Dendritic cell treated with granulocyte-macrophage colony-stimulating factor and Interleukin-4, amounts not matched to agents 40 ng/mL and 50 ng/mL, for 4 days (primary cell): ENCODE measurements around the gene PEPD.

Experiments
- H3K27ac Mint-ChIP-seq: one replicate; pipeline ENCODE4 v1.8.0; 2022; ENCODE audit warnings: mild to moderate bottlenecking, mixed read lengths
- H3K27me3 Mint-ChIP-seq: one replicate; pipeline ENCODE4 v1.8.0; 2022; ENCODE audit warnings: mild to moderate bottlenecking, mixed read lengths
- H3K36me3 Mint-ChIP-seq: one replicate; pipeline ENCODE4 v1.8.0; 2022; ENCODE audit warnings: low read depth, mixed read lengths
- H3K4me1 Mint-ChIP-seq: one replicate; pipeline ENCODE4 v1.8.0; 2022; ENCODE audit warnings: low read depth, mixed read lengths
- H3K4me3 Mint-ChIP-seq: one replicate; pipeline ENCODE4 v1.8.0; 2022; ENCODE audit warnings: mild to moderate bottlenecking, moderate library complexity, mixed read lengths
- H3K9me3 Mint-ChIP-seq: one replicate; pipeline ENCODE4 v1.8.0; 2022; ENCODE audit warnings: mixed read lengths
- intact Hi-C: fragments of 100-400 bp; cut with micrococcal nuclease; formaldehyde crosslinking; loops from one replicate; pipeline ENCODE4 v1.15.0; 2022

Gene PEPD

GRCh38 chr19:33391631-33392249, 129.9 kb downstream of the PEPD start:
- Mint-ChIP-seq H3K9me3 (no peaks in the 10 kb centered on the region), H3K4me3 (no peak overlapping the region), H3K36me3 (peaks cover 55% of the 10 kb centered on the region), H3K27me3 (no peaks in the 10 kb centered on the region), H3K4me1 (peaks cover 87% of the 10 kb centered on the region), H3K27ac (no peak overlapping the region)
- intact Hi-C loops: no loop called here

GRCh38 chr19:33390908-33391630, 130.5 kb downstream of the PEPD start:
- H3K36me3 Mint-ChIP-seq: peaks cover 56% of the 10 kb centered on the region
- no peak overlapping the region for H3K4me3 Mint-ChIP-seq
- H3K27me3 Mint-ChIP-seq: no peaks in the 10 kb centered on the region
- no peaks in the 10 kb centered on the region for H3K9me3 Mint-ChIP-seq
- H3K27ac Mint-ChIP-seq: no peak overlapping the region
- peaks cover 81% of the 10 kb centered on the region for H3K4me1 Mint-ChIP-seq
- intact Hi-C loops: no loop called here

- H3K4me3 Mint-ChIP-seq: no peak overlapping the region
These were observed 131.3 kb downstream of the PEPD start for GRCh38 chr19:33390101-33390907.

GRCh38 chr19:33389421-33390100, 132.0 kb downstream of the PEPD start:
- intact Hi-C loops: no loop called here
- H3K27ac Mint-ChIP-seq: peak overlapping the region; percentile 49
- H3K4me1 Mint-ChIP-seq: peaks cover 66% of the 10 kb centered on the region
- H3K4me3 Mint-ChIP-seq: no peak overlapping the region
- H3K9me3 Mint-ChIP-seq: no peaks in the 10 kb centered on the region
- no peaks in the 10 kb centered on the region for H3K27me3 Mint-ChIP-seq
- H3K36me3 Mint-ChIP-seq: peaks cover 63% of the 10 kb centered on the region

More at GRCh38 chr19:33390101-33390907, 131.3 kb downstream of the PEPD start:
- Mint-ChIP-seq H3K9me3 (no peaks in the 10 kb centered on the region), H3K4me1 (peaks cover 73% of the 10 kb centered on the region), H3K27me3 (no peaks in the 10 kb centered on the region), H3K36me3 (peaks cover 63% of the 10 kb centered on the region), H3K27ac (no peak overlapping the region)
- intact Hi-C loops: no loop called here

- Mint-ChIP-seq H3K36me3 (peaks cover 64% of the 10 kb centered on the region), H3K27me3 (no peaks in the 10 kb centered on the region), H3K27ac (peak overlapping the region; percentile 49), H3K4me3 (no peak overlapping the region), H3K4me1 (peaks cover 62% of the 10 kb centered on the region), H3K9me3 (no peaks in the 10 kb centered on the region)
- intact Hi-C loops: no loop called here
These were observed 132.7 kb downstream of the PEPD start for GRCh38 chr19:33388725-33389420.

GRCh38 chr19:33388231-33388724, 133.3 kb downstream of the PEPD start:
- Mint-ChIP-seq H3K27me3 (no peaks in the 10 kb centered on the region), H3K36me3 (peaks cover 65% of the 10 kb centered on the region), H3K4me3 (no peak overlapping the region), H3K9me3 (no peaks in the 10 kb centered on the region), H3K4me1 (peaks cover 61% of the 10 kb centered on the region), H3K27ac (no peak overlapping the region)
- intact Hi-C loops: no loop called here

GRCh38 chr19:33387351-33388230, 134.0 kb downstream of the PEPD start:
- Mint-ChIP-seq H3K27me3 (no peaks in the 10 kb centered on the region), H3K27ac (no peak overlapping the region), H3K4me1 (peaks cover 54% of the 10 kb centered on the region), H3K36me3 (peaks cover 70% of the 10 kb centered on the region), H3K4me3 (no peak overlapping the region), H3K9me3 (no peaks in the 10 kb centered on the region)
- intact Hi-C loops: no loop called here

GRCh38 chr19:33386361-33386858, 135.2 kb downstream of the PEPD start:
- intact Hi-C loops: no loop called here
- no peaks in the 10 kb centered on the region for H3K9me3 Mint-ChIP-seq
- no peak overlapping the region for H3K4me3 Mint-ChIP-seq
- H3K36me3 Mint-ChIP-seq: peaks cover 79% of the 10 kb centered on the region
- H3K27ac Mint-ChIP-seq: no peak overlapping the region
- peaks cover 50% of the 10 kb centered on the region for H3K4me1 Mint-ChIP-seq
- no peaks in the 10 kb centered on the region for H3K27me3 Mint-ChIP-seq

GRCh38 chr19:33385956-33386355, 135.6 kb downstream of the PEPD start:
- H3K4me1 Mint-ChIP-seq: peaks cover 50% of the 10 kb centered on the region
- H3K36me3 Mint-ChIP-seq: peaks cover 79% of the 10 kb centered on the region
- no peak overlapping the region for H3K4me3 Mint-ChIP-seq
- no peaks in the 10 kb centered on the region for H3K27me3 Mint-ChIP-seq
- H3K27ac Mint-ChIP-seq: no peak overlapping the region
- intact Hi-C loops: no loop called here
- no peaks in the 10 kb centered on the region for H3K9me3 Mint-ChIP-seq

- Mint-ChIP-seq H3K36me3 (peaks cover 80% of the 10 kb centered on the region), H3K9me3 (no peaks in the 10 kb centered on the region), H3K4me3 (no peak overlapping the region), H3K27me3 (no peaks in the 10 kb centered on the region), H3K27ac (no peak overlapping the region), H3K4me1 (peaks cover 46% of the 10 kb centered on the region)
- intact Hi-C loops: no loop called here
These were observed 136.6 kb downstream of the PEPD start for GRCh38 chr19:33384983-33385382.

- Mint-ChIP-seq H3K36me3 (peaks cover 83% of the 10 kb centered on the region), H3K4me3 (no peak overlapping the region), H3K4me1 (peaks cover 43% of the 10 kb centered on the region), H3K27me3 (no peaks in the 10 kb centered on the region), H3K9me3 (no peaks in the 10 kb centered on the region), H3K27ac (no peak overlapping the region)
- intact Hi-C loops: no loop called here
These were observed 137.8 kb downstream of the PEPD start for GRCh38 chr19:33383720-33384292.

GRCh38 chr19:33382982-33383381, 138.6 kb downstream of the PEPD start:
- H3K4me1 Mint-ChIP-seq: peaks cover 44% of the 10 kb centered on the region
- no peak overlapping the region for H3K27ac Mint-ChIP-seq
- H3K36me3 Mint-ChIP-seq: peaks cover 83% of the 10 kb centered on the region

More at GRCh38 chr19:33382982-33383381, 138.6 kb downstream of the PEPD start:
- intact Hi-C loops: no loop called here
- Mint-ChIP-seq H3K9me3 (no peaks in the 10 kb centered on the region), H3K4me3 (no peak overlapping the region), H3K27me3 (no peaks in the 10 kb centered on the region)
